GM21526 (cell line): ENCODE data around the gene CTSH.
"Not testable (repeated sequence)": the region's sequence is repeated elsewhere in the genome, so short reads cannot be mapped to it uniquely, and the experiment has no call there.

Experiments used
- ATAC-seq: cut with Tn5 transposase; IDR thresholded peaks from one replicate; pipeline ENCODE4 v1.9.1; 2021; ENCODE audit warnings: moderate library complexity; ENCODE audit not compliant: unreplicated experiment, low FRiP score

CTSH gene

GRCh38 chr15:78923480-78924360 is 21.1 kb downstream of the CTSH start:
- ATAC-seq: no peak

DNA sequence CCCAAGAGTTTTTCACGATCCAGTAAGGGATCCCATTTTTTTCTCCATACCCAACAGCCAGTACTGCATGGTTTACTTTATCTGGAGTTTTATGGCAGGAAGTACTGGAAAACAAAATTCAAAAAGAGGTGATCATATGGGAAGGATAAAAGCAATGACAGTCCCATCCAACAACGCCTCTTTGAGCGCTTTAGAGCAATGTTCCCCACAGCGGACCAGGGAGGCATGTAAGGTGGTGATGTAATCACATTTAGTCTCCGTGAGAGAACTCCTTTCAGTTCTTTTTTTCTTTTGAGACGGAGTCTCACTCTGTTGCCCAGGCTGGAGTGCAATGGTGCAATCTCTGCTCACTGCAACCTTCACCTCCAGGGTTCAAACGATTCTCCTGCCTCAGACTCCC is 21.8 kb downstream of the CTSH start:
- no peak for ATAC-seq

DNA sequence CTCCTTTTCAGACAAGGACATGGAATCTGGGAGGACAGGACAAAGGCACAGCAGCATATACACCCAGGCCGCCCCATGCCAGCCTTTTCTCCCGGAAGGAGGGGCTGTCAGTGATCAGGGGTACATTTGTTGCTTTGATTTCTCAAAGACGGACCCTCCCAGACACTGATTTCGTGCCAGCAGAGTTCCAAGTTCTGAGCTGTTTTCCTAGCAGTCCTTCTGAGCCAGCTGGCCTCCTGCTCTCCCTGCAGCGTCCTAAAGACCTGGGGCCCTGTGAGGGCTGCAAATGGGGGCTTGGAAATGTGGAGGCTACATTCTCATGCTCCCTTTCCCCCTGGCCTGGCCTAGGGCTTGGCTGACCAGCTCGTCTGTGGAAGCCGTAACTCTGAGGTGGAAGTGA is 22.3 kb downstream of the CTSH start:
- no peak for ATAC-seq

DNA sequence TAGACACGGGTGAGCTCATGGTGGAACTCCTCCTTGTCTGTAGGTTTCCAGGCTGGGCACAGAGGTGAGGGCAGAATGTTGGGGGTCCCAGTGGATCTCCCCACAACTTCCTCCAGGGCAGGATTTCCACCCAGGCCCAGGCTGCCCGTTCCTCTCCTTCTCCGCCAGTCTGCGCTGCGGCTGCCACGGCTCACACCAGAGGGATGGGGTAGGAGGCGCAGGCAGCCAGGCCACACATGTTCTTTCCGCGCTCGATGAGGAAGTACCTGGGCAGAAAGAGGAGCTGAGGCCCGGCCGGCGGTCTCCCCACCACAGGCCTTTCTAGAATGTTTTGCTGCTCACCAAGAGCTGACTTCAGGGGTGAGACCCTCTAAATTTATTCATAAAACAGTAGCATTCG is 22.9 kb downstream of the CTSH start:
- ATAC-seq: no peak

- no peak for ATAC-seq
These were observed 23.3 kb downstream of the CTSH start for GRCh38 chr15:78921517-78921916.

- ATAC-seq: no peak
These were observed 27.0 kb downstream of the CTSH start for GRCh38 chr15:78917888-78918287.

GRCh38 chr15:78916088-78916487 is 28.8 kb downstream of the CTSH start:
- no peak for ATAC-seq

DNA sequence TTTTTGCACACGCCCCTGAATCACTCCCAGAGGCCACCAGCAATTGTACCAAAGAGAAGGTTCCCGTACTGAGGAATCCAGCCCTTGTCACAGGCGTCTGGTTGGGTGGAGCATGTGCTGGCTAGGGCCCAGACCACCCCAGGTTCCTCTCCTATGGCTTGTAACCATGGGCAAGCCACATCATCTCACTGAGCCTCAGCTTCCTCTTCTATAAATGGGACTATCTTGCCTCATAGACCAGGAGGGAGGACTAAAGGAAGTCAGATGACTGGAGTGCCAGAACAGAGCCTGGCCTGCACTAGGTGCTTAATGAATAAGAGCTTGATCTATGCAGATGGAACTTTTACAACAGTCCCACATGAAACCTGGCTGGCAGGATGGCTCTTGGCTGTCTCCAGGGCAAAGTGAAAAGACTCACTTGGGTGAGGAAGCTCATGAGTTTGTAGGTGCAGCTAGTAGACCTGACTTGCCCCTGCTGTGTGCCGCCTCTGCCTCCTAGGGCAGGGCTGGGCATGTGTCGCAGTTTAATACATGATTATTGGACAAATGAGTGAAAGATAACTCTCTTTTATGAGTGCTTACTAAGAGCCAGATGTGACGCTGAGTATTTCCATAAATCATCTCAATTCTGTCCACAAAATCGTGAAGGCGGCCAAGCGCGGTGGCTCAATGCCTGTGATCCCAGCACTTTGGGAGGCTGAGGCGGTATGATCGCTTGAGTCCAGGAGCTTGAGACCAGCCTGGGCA is 29.3 kb downstream of the CTSH start:
- ATAC-seq: no peak

DNA sequence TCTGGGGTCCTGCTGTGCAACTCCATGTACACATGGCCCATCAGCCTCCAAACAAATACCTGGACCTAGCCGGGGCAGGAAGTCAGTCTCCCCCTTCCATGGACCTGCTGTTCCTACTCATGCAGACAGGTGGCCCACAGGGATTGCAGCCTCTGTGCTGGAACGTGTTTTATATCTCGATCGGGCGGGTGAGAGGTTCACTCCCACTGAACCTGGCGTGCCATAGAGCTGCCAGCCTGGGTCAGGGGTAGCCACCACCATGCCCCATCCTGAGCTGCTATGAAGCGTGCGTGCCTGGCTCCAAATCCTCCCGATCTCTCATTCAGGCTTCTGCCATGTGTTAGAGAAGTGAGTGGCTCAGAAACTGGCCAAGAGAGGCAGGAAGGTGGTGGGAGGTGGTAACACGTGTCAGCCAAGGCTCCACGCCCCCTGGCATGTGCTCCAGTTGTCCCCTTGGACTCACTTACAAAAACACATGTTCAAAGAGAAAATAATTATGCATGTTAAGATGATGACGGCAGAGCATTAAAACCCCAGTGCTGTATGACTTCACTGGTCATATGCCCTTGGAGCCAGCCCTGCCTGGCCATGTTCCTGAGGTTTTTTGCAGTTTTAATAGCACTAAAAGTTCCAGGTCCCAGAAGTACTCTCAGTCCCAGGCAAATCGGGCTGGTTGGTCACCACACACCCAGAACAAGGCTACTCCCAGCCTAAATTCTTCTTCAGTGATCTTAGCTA is 30.6 kb downstream of the CTSH start:
- no peak for ATAC-seq

DNA sequence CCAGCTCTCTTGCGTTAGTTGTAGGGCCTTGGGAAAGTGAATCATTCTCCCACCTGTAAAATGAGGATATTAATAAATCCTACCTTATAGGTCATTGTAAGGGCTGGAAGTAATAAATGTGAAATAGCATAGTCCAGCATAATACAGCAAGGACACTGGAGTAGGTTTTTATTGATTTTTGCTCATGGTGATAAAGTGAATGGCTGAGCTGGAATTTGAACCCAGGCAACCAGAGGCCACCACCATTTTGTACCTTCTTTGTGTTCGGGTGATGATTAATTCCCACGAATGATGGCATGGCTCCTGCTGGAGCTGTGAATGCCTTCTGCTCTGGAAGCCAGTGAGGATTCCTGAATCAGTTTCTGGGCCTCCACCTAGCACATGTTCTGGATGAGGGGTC is 31.8 kb downstream of the CTSH start:
- ATAC-seq: no peak

GRCh38 chr15:78912316-78912715 is 32.5 kb downstream of the CTSH start:
- ATAC-seq: no peak

DNA sequence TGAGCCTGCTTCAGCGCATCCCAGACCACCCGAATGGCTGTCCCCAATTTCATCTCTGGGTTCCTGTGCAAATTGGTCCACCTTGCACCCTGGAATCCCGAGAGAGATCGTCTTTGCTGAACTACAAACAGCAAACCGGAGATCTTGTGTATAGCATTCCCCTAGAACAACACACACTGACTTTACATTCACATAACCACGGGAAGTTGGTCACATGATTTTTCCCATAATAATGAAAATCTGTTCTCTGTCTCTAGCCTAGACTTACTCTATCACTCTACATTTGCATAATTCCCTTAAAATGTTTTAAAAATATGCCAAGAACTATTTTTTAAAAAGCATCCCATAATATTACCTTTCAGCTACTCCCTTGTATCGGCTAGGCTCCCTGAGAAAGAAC is 34.6 kb downstream of the CTSH start:
- ATAC-seq: no peak

DNA sequence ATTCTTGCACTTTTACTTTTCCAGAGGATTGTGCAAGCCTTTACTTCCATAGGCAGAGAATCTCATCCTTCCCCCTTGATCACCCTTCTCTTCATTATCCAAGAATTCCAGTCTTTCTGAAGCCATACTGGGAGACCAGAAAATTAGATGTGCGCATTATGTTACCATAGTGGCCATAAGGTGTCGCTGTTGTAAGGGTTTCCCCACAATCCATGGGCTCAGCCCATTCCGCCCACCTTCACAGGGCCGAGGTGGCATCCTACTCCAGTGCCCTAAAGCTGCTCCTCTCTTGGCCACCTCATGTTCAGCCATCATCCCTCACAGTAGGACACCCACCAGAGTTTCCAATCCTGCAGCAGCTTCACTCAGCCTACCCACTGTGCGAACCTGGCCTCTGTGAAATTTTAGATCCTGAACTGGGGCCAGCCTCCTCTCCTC is 35.0 kb downstream of the CTSH start:
- no peak for ATAC-seq

- ATAC-seq: no peak
These were observed 35.6 kb downstream of the CTSH start for GRCh38 chr15:78909160-78909695.

DNA sequence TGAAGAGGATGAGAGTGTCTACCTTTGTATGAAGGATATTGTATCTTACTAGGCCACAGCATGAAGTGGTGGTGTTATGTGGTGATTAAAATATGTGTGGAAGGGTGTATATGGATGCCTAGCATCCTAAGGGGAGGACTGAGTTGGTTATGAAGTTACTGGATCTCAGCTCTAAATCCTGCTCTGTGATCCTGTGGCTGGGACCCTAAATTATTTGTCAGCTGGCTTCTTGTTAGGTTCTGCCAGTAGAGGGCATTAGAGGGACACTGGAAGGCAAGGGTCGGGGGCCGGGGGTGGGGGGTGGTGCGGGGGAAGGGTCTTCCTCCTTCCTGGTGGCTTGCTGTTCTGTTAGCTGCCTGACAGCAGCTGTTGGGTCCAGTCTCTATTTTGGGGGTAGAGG is 37.3 kb downstream of the CTSH start:
- ATAC-seq: no peak

- no peak for ATAC-seq
These were observed 38.6 kb downstream of the CTSH start for GRCh38 chr15:78906316-78906620.

DNA sequence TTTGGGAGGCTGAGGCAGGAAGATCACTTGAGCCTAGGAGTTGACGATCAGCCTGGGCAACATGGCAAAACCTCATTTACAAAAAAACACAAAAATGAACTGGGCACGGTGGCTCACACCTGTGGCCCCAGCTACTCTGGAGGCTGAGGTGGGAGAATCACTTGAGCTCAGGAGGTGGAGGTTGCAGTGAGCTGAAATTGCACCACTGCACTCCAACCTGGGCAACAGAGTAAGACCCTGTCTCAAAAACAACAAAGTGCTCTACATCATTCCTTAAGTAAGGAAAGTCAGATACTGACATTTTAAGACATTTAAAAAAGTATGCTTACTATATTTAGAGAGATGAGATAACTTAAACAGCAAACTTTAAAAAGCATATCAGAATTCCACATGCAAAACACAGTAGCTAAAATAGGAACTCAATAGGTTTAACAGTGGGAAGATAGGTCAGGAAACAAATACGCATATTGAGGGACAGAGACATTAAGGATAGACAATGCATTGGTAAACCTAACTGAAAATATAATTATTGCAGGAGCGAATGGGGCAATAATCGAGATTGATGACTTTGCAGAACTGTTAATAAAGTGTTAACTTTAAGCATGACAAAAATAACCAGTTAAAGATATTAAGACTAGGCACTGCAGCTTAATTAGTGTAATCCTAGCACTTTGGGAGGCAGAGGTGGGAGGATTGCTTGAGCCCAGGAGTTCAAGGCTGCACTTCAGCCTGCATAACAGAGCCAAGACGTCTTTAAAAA is 40.1 kb downstream of the CTSH start:
- no peak for ATAC-seq

GRCh38 chr15:78902281-78903032 is 42.4 kb downstream of the CTSH start:
- ATAC-seq: not testable (repeated sequence)

- not testable (repeated sequence) for ATAC-seq
These were observed 43.9 kb downstream of the CTSH start for GRCh38 chr15:78900819-78901533.
